CD14-positive monocyte (primary cell): ENCODE data around the gene KCTD19. TPM values are rescaled to one million over a fixed set of nuclear protein-coding genes. Genes with fewer than 3 reads are reported as not detected.

Experiments used
- DNase-seq, 3 donors: peaks; one replicate each; pipeline ENCODE4 v3.0.0-alpha.2; 2011 to 2022
- H2AFZ ChIP-seq: 2 replicates; pipeline ENCODE4 v1.6.0; 2012; ENCODE audit warnings: mild to moderate bottlenecking, low read depth, low read length, inconsistent platforms; ENCODE audit not compliant: insufficient read depth, poor library complexity, severe bottlenecking
- H3K27ac ChIP-seq, 2 donors: 1 replicate in 1 of 2; 2 replicates in 1 of 2; pipeline ENCODE4 v1.5.1; 2012 to 2013; ENCODE audit warnings: low read length in 2 of 2, control low read depth in 1 of 2, inconsistent platforms in 1 of 2, low read depth in 1 of 2, mild to moderate bottlenecking in 1 of 2
- H3K27me3 ChIP-seq, 2 donors: one replicate each; pipeline versions ENCODE4 v1.6.0 to v1.6.1; 2011 to 2013; ENCODE audit warnings: low read length in 2 of 2; ENCODE audit not compliant: control insufficient read depth in 2 of 2, insufficient read depth in 2 of 2
- H3K36me3 ChIP-seq, 2 donors: replicated peaks in 1 of 2; 1 replicate in 1 of 2; 2 replicates in 1 of 2; pipeline versions ENCODE4 v1.5.1 to v1.6.1; 2012 to 2013; ENCODE audit warnings: low read length in 2 of 2, control low read depth in 1 of 2, inconsistent platforms in 1 of 2, mild to moderate bottlenecking in 1 of 2; ENCODE audit not compliant: insufficient read depth in 2 of 2, control insufficient read depth in 1 of 2
- H3K4me1 ChIP-seq, 2 donors: 1 replicate in 1 of 2; 2 replicates in 1 of 2; pipeline versions ENCODE4 v1.5.1 to v1.6.1; 2012 to 2013; ENCODE audit warnings: low read length in 2 of 2, control low read depth in 1 of 2, inconsistent platforms in 1 of 2, mild to moderate bottlenecking in 1 of 2, moderate library complexity in 1 of 2; ENCODE audit not compliant: insufficient read depth in 2 of 2, control insufficient read depth in 1 of 2
- H3K4me2 ChIP-seq: replicated peaks from 2 replicates; pipeline ENCODE3; 2012; ENCODE audit warnings: low read length, moderate library complexity, mild to moderate bottlenecking; ENCODE audit not compliant: poor library complexity, severe bottlenecking; ENCODE audit errors: extremely low read depth
- H3K4me3 ChIP-seq, 3 experiments: fragments of 200-600 bp in 1 of 3; sonication (generic) in 1 of 3; replicated peaks in 1 of 3; 1 replicate in 2 of 3; 2 replicates in 1 of 3; pipeline ENCODE4 v1.5.1; 2011 to 2013; ENCODE audit warnings: low read length in 3 of 3, mild to moderate bottlenecking in 3 of 3, control low read depth in 2 of 3, low read depth in 2 of 3, inconsistent platforms in 1 of 3, moderate library complexity in 1 of 3
- H3K79me2 ChIP-seq: 2 replicates; pipeline ENCODE4 v1.6.0; 2012; ENCODE audit warnings: mild to moderate bottlenecking, control low read depth, inconsistent platforms, low read length, moderate library complexity; ENCODE audit not compliant: insufficient read depth
- H3K9ac ChIP-seq: 2 replicates; pipeline ENCODE4 v1.6.0; 2017; ENCODE audit warnings: low read length, mild to moderate bottlenecking; ENCODE audit not compliant: insufficient read depth, poor library complexity, severe bottlenecking
- H3K9me3 ChIP-seq, 2 donors: replicated peaks in 1 of 2; 1 replicate in 1 of 2; 2 replicates in 1 of 2; pipeline versions ENCODE4 v1.5.1 to v1.6.1; 2012 to 2013; ENCODE audit warnings: low read length in 2 of 2, control low read depth in 1 of 2; ENCODE audit not compliant: control insufficient read depth in 1 of 2, insufficient read depth in 1 of 2
- H4K20me1 ChIP-seq: 2 replicates; pipeline ENCODE4 v1.6.0; 2012; ENCODE audit warnings: mild to moderate bottlenecking, low read length, control low read depth, moderate library complexity; ENCODE audit not compliant: insufficient read depth
- H3K27ac Mint-ChIP-seq, 7 donors: one replicate each; pipeline ENCODE4 v1.8.0; 2020; ENCODE audit warnings: mild to moderate bottlenecking in 7 of 7, mixed read lengths in 7 of 7, moderate library complexity in 6 of 7, inconsistent platforms in 2 of 7
- H3K27me3 Mint-ChIP-seq, 3 donors: one replicate each; pipeline ENCODE4 v1.8.0; 2021 to 2022; ENCODE audit warnings: low read depth in 3 of 3, mild to moderate bottlenecking in 3 of 3, mixed read lengths in 3 of 3, moderate library complexity in 3 of 3, inconsistent platforms in 1 of 3
- H3K36me3 Mint-ChIP-seq, 2 donors: one replicate each; pipeline ENCODE4 v1.8.0; 2020; ENCODE audit warnings: mixed read lengths in 2 of 2, inconsistent platforms in 1 of 2, mild to moderate bottlenecking in 1 of 2
- H3K4me1 Mint-ChIP-seq: one replicate; pipeline ENCODE4 v1.8.0; 2020; ENCODE audit warnings: mild to moderate bottlenecking, mixed read lengths
- H3K4me3 Mint-ChIP-seq, 2 donors: one replicate each; pipeline ENCODE4 v1.8.0; 2020; ENCODE audit warnings: mild to moderate bottlenecking in 2 of 2, mixed read lengths in 2 of 2, moderate library complexity in 1 of 2
- H3K9me3 Mint-ChIP-seq, 7 donors: one replicate each; pipeline ENCODE4 v1.8.0; 2020 to 2022; ENCODE audit warnings: mixed read lengths in 7 of 7, mild to moderate bottlenecking in 6 of 7, moderate library complexity in 6 of 7, inconsistent platforms in 2 of 7
- CTCF ChIP-seq: fragments of 200-600 bp; IDR thresholded peaks from one replicate; pipeline ENCODE4 v1.8.0; 2022; ENCODE audit warnings: antibody characterized with exemption, mild to moderate bottlenecking
- WGBS: methylation state at CpG from one replicate; pipeline ENCODE4 v1.1.5; 2013; ENCODE audit warnings: missing lambda C conversion rate; ENCODE audit not compliant: insufficient coverage; 5-methylcytosine and 5-hydroxymethylcytosine counted together
- intact Hi-C, 2 donors: fragments of 100-400 bp; cut with micrococcal nuclease; formaldehyde crosslinking; loops; one replicate each; pipeline versions ENCODE4 v1.15.0 to v1.15.1; 2023
- polyA plus RNA-seq, 3 donors: library from polyadenylated mRNA; depleted of rRNA in 1 of 3; unstranded in 2 of 3; stranded (reverse) in 1 of 3; fragments of 300-500 nt in 2 of 3; fragments of >200 nt in 1 of 3; fragmentation: Illumina TruSeq in 2 of 3; gene quantifications; 1 replicate in 2 of 3; 2 replicates in 1 of 3; pipeline ENCODE4 v1.2.3, GENCODE V29; 2012 to 2021

The KCTD19 gene
- polyA plus RNA-seq, 3 donors = not detected

GRCh38 chr16:67284699-67285646 is 41.6 kb downstream of the KCTD19 start:
- Mint-ChIP-seq H3K9me3 (no peaks in the 10 kb centered on the region), H3K27ac (no peak overlapping the region), H3K36me3 (no peaks in the 10 kb centered on the region), H3K4me3 (no peak overlapping the region), H3K4me1 (no peaks in the 10 kb centered on the region), H3K27me3 (peaks cover 0 to 4% (median 2%) of the 10 kb centered on the region in 3 donors)
- Histone ChIP-seq H3K4me2 (no peak overlapping the region), H3K4me3 (no peak overlapping the region), H3K27me3 (no peaks in the 10 kb centered on the region), H4K20me1 (no peaks in the 10 kb centered on the region), H3K9me3 (no peaks in the 10 kb centered on the region), H3K9ac (no peak overlapping the region), H3K4me1 (no peaks in the 10 kb centered on the region), H2AFZ (no peak overlapping the region), H3K79me2 (no peaks in the 10 kb centered on the region), H3K36me3 (no peaks in the 10 kb centered on the region), H3K27ac (no peak overlapping the region)
- 94% methylated on average over 32 of the region's 34 CpGs for WGBS
- no peak for TF ChIP-seq CTCF
- no peak for DNase-seq
- intact Hi-C loops = loop anchor here in 1 of 2 donors (5.0 kb wide), 1 partner anchor 112 kb away; no protein-coding TSS in a partner anchor

- Histone ChIP-seq H3K4me3 (no peak overlapping the region), H3K36me3 (no peaks in the 10 kb centered on the region), H3K9ac (no peak overlapping the region), H3K4me1 (peaks cover 0 to 8% of the 10 kb centered on the region in 2 donors), H3K27me3 (no peaks in the 10 kb centered on the region), H3K79me2 (no peaks in the 10 kb centered on the region), H4K20me1 (no peaks in the 10 kb centered on the region), H2AFZ (no peak overlapping the region), H3K4me2 (no peak overlapping the region), H3K9me3 (no peaks in the 10 kb centered on the region), H3K27ac (no peak overlapping the region)
- H3K27me3 Mint-ChIP-seq = peaks cover 0 to 3% (median 2%) of the 10 kb centered on the region in 3 donors
- no peak for TF ChIP-seq CTCF
- no peaks in the 10 kb centered on the region for H3K9me3 Mint-ChIP-seq
- H3K27ac Mint-ChIP-seq = no peak overlapping the region
- H3K4me3 Mint-ChIP-seq = no peak overlapping the region
- H3K36me3 Mint-ChIP-seq = no peaks in the 10 kb centered on the region
- DNase-seq = no peak
- WGBS = 97% methylated on average over 21 of the region's 21 CpGs
- intact Hi-C loops = loop anchor here in 1 of 2 donors (5.0 kb wide), 1 partner anchor 113 kb away; no protein-coding TSS in a partner anchor
- no peaks in the 10 kb centered on the region for H3K4me1 Mint-ChIP-seq
Measured at GRCh38 chr16:67283826-67284555, 42.5 kb downstream of the KCTD19 start.
